ENCODE results near the gene AASS.

AASS gene

DNA sequence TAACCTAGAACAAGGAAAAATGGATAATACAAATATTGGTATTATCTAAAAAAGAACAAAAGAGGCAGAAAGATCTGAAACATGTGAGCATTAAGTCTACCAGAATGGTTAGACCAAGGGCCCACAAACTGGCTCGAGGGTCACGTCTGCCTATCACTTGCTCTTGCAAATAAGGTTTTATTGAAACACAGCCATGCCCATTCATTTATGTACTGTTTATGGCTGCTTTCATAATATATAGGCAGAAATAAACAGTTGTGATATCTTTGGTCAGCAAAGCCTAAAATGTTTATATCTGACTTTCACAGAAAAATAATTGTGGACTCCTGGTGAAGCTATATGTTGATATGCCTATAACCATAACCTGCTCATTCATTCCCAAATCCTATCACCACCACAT, 71.8 kb downstream of the AASS start:
- in situ Hi-C loops (cut with MboI; ENCODE audit: low sequenced_read_pairs, unreplicated experiment): no loop called here
- TF ChIP-seq, protein P1, sequence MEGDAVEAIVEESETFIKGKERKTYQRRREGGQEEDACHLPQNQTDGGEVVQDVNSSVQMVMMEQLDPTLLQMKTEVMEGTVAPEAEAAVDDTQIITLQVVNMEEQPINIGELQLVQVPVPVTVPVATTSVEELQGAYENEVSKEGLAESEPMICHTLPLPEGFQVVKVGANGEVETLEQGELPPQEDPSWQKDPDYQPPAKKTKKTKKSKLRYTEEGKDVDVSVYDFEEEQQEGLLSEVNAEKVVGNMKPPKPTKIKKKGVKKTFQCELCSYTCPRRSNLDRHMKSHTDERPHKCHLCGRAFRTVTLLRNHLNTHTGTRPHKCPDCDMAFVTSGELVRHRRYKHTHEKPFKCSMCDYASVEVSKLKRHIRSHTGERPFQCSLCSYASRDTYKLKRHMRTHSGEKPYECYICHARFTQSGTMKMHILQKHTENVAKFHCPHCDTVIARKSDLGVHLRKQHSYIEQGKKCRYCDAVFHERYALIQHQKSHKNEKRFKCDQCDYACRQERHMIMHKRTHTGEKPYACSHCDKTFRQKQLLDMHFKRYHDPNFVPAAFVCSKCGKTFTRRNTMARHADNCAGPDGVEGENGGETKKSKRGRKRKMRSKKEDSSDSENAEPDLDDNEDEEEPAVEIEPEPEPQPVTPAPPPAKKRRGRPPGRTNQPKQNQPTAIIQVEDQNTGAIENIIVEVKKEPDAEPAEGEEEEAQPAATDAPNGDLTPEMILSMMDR (IDR thresholded peaks at IDR 0.05; ENCODE audit: borderline replicate concordance, control extremely low read depth, extremely low read depth, insufficient read depth, missing control alignments): no peak
- no peak for DNase-seq (ENCODE audit: low spot score)

DNA sequence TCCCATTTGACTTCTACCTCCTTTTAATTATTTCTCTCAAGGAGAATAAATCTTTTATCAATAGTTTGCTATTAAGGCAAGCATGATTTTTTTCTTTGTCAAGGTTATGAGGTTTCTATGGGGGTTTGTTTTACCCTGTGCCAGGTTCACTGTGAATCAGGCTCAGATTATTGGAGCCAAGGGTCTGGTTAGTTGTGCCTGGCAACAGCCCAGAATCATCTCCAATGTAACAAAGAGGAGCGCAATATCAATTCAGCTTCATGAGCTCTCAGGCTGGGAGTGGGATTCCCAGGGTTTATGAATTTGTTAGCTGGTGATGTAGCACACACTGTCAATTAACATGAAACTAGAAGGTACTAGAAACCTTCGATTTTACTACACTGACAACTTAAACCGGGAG, 73.2 kb downstream of the AASS start:
- DNase-seq (ENCODE audit: low spot score): no peak
- TF ChIP-seq, protein P1 (IDR thresholded peaks at IDR 0.05; ENCODE audit: borderline replicate concordance, control extremely low read depth, extremely low read depth, insufficient read depth, missing control alignments): no peak
- in situ Hi-C loops (cut with MboI; ENCODE audit: low sequenced_read_pairs, unreplicated experiment): no loop called here

DNA sequence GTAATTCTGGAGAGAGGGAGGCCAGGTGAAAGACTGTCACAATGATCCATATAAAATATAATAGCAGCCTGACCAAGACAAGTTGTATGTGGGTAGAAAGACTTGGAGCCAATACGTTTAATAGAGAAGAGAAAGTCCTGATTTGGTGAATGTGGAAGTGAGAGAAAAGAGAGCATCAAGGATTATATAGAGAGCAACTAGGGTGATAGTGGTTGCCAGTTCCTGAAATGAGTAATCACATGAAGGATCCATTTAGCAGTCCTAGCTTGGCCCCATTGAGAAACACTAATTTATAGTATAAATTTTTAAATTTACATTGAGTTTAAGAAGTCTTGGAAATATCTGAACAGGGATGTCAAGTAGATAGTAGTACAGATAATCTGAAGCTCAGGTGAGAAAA, 74.0 kb downstream of the AASS start:
- TF ChIP-seq, protein P1 (IDR thresholded peaks at IDR 0.05; ENCODE audit: borderline replicate concordance, control extremely low read depth, extremely low read depth, insufficient read depth, missing control alignments): no peak
- DNase-seq (ENCODE audit: low spot score): no peak
- in situ Hi-C loops (cut with MboI; ENCODE audit: low sequenced_read_pairs, unreplicated experiment): no loop called here

DNA sequence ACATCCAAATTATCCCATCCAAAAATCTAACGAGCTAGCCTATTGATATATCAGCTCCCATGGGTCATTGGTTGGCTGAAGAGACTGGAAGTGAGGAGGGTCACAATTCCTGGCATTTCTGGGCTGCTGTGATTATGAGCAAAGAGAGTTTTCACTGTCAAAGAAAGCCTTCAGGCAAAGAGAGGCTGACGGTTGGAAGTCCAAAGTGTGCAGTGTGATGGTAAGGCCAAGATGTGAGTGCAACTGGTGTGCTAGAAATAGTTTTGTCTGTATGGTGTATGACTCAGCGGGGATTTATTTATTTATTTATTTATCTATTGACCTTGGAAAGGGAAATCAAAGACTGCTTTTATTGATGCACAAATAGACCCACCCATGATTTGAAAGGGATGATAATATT, 75.0 kb downstream of the AASS start:
- no peak for DNase-seq (ENCODE audit: low spot score)
- TF ChIP-seq, protein P1 (IDR thresholded peaks at IDR 0.05; ENCODE audit: borderline replicate concordance, control extremely low read depth, extremely low read depth, insufficient read depth, missing control alignments): no peak
- in situ Hi-C loops (cut with MboI; ENCODE audit: low sequenced_read_pairs, unreplicated experiment): no loop called here

DNA sequence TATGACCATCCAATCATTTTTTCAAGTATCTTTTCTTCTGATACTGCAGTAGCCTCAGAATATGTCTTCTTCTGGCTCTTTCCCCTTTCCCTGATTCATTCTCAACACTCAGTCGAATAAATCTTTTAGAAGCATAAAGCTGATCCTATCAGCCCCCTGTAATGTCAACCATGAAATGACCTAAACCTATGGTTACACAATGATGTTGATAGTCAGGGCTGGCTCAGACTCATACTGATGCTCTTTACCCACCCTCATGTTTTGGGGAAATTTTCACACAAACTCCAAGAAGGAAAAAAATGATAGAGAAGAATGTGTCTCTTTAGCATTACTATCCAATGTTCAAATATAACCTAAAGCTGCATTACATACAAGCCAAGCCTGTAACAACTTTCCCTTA, 76.0 kb downstream of the AASS start:
- TF ChIP-seq, protein P1 (IDR thresholded peaks at IDR 0.05; ENCODE audit: borderline replicate concordance, control extremely low read depth, extremely low read depth, insufficient read depth, missing control alignments): no peak
- no peak for DNase-seq (ENCODE audit: low spot score)
- in situ Hi-C loops (cut with MboI; ENCODE audit: low sequenced_read_pairs, unreplicated experiment): no loop called here

DNA sequence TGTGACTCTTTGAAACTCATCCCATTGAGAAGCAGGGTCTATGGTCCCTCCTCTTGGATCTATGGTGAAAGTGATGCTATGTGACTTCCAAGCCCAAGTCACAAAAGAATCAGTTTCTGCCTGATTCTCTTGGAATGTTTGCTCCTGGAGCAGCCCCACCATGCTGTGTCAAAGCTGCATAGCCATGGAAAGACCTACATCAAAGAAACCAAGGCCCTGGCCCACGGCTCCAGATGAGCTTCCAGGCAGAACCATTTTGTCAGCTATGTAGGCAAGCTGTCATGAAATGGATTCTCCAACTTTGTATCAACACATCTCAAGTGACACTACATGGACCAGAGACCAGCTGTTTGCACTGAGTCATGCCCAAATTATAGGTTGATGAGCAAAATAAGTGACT, 77.0 kb downstream of the AASS start:
- in situ Hi-C loops (cut with MboI; ENCODE audit: low sequenced_read_pairs, unreplicated experiment): no loop called here
- DNase-seq (ENCODE audit: low spot score): no peak
- TF ChIP-seq, protein P1 (IDR thresholded peaks at IDR 0.05; ENCODE audit: borderline replicate concordance, control extremely low read depth, extremely low read depth, insufficient read depth, missing control alignments): no peak

DNA sequence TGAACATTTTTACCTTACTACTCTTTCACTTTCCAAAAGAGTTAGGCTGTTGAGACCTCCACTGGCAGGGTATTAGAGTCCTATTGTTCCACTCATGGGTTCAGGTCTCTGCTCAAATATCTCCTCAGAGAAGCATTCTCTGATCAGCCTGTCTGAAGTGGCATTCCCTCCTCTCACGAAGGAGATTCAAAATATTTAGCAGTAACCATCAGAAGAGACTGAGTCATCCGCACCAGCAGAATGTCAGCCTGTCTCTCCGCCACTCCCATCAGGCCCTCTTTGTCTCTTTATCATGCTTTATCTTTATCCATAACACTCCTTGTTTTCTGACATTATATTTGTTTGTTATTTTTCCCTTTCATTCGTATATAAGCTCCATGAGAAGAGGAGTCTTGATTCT, 79.1 kb downstream of the AASS start:
- in situ Hi-C loops (cut with MboI; ENCODE audit: low sequenced_read_pairs, unreplicated experiment): no loop called here
- TF ChIP-seq, protein P1 (IDR thresholded peaks at IDR 0.05; ENCODE audit: borderline replicate concordance, control extremely low read depth, extremely low read depth, insufficient read depth, missing control alignments): no peak
- no peak for DNase-seq (ENCODE audit: low spot score)

Measured in GM13976 (cell line).